Fibroblast of the conjunctiva (primary cell): ENCODE measurements around the gene SPTLC1.
"Not testable (repeated sequence)": the region's sequence is repeated elsewhere in the genome, so short reads cannot be mapped to it uniquely, and the experiment has no call there.

Source experiments
- DNase-seq: peaks from one replicate; pipeline ENCODE4 v3.0.0-alpha.2; 2010; ENCODE audit warnings: low read depth

SPTLC1 gene

GRCh38 chr9:92032891-92033290 is 82.3 kb downstream of the SPTLC1 start:
- DNase-seq, result no peak

GRCh38 chr9:92030367-92030766 is 84.8 kb downstream of the SPTLC1 start:
- no peak for DNase-seq

GRCh38 chr9:92029553-92029952 is 85.7 kb downstream of the SPTLC1 start:
- DNase-seq, result no peak

GRCh38 chr9:92026206-92027002 is 88.8 kb downstream of the SPTLC1 start:
- no peak for DNase-seq

- DNase-seq, result peak; percentile 39
Measured at GRCh38 chr9:92021785-92022541, 93.2 kb downstream of the SPTLC1 start.

- no peak for DNase-seq
Measured at GRCh38 chr9:92019658-92020057, 95.6 kb downstream of the SPTLC1 start.

- DNase-seq, result no peak
Measured at GRCh38 chr9:92010705-92011536, 104.3 kb downstream of the SPTLC1 start.

GRCh38 chr9:92010253-92010652 is 105.0 kb downstream of the SPTLC1 start:
- DNase-seq, result not testable (repeated sequence)

GRCh38 chr9:92008041-92008440 is 107.2 kb downstream of the SPTLC1 start:
- no peak for DNase-seq

- DNase-seq, result no peak
Measured at GRCh38 chr9:92004045-92004392, 111.2 kb downstream of the SPTLC1 start.

- DNase-seq, result no peak
Measured at GRCh38 chr9:92003308-92004044, 111.7 kb downstream of the SPTLC1 start.

GRCh38 chr9:92001948-92002347 is 113.3 kb downstream of the SPTLC1 start:
- DNase-seq, result not testable (repeated sequence)

- no peak for DNase-seq
Measured at GRCh38 chr9:92001244-92001643, 114.0 kb downstream of the SPTLC1 start.

- DNase-seq, result no peak
Measured at GRCh38 chr9:91995000-91995655, 120.1 kb downstream of the SPTLC1 start.

- no peak for DNase-seq
Measured at GRCh38 chr9:91994422-91994821, 120.8 kb downstream of the SPTLC1 start.

GRCh38 chr9:91992461-91993041 is 122.7 kb downstream of the SPTLC1 start:
- peak; percentile 63 for DNase-seq

GRCh38 chr9:91991721-91992341 is 123.4 kb downstream of the SPTLC1 start:
- no peak for DNase-seq

GRCh38 chr9:91986248-91986647 is 129.0 kb downstream of the SPTLC1 start:
- DNase-seq, result no peak

GRCh38 chr9:91985692-91986091 is 129.5 kb downstream of the SPTLC1 start:
- DNase-seq, result no peak
